ENCODE data around the gene ROR2.

- TF ChIP-seq POLR2A (IDR thresholded peaks at IDR 0.05) (no peak), POLR2AphosphoS5 (IDR thresholded peaks at IDR 0.05) (no peak), CTCF (IDR thresholded peaks at IDR 0.05) (no peak)
Observed at GRCh38 chr9:91994422-91994821, 44.4 kb upstream of the ROR2 start.
